ENCODE data around the gene ROR2. TPM values are rescaled to one million over a fixed set of nuclear protein-coding genes. Genes with fewer than 3 reads are reported as not detected.

Gene ROR2
- total RNA-seq, 1 donor: 3.0 TPM

- no peak for TF ChIP-seq CTCF (IDR thresholded peaks at IDR 0.05; ENCODE audit: insufficient read depth, low read depth, low read length)
- H3K4me3 ChIP-seq (ENCODE audit: low read depth, low read length): no peak overlapping the region
- DNase-seq (ENCODE audit: low read depth): no peak
These were observed 350.5 kb downstream of the ROR2 start for GRCh38 chr9:91599564-91599963.

- TF ChIP-seq CTCF (IDR thresholded peaks at IDR 0.05; ENCODE audit: insufficient read depth, low read depth, low read length): no peak
- DNase-seq (ENCODE audit: low read depth): no peak
- no peak overlapping the region for H3K4me3 ChIP-seq (ENCODE audit: low read depth, low read length)
These were observed 358.4 kb downstream of the ROR2 start for GRCh38 chr9:91591627-91592026.

- DNase-seq (ENCODE audit: low read depth): peak; percentile 70
- no peak for TF ChIP-seq CTCF (IDR thresholded peaks at IDR 0.05; ENCODE audit: insufficient read depth, low read depth, low read length)
These were observed 360.9 kb downstream of the ROR2 start for GRCh38 chr9:91589101-91589553.

GRCh38 chr9:91586282-91586681 lies 363.7 kb downstream of the ROR2 start:
- no peak for DNase-seq (ENCODE audit: low read depth)
- no peak overlapping the region for H3K4me3 ChIP-seq (ENCODE audit: low read depth, low read length)
- no peak for TF ChIP-seq CTCF (IDR thresholded peaks at IDR 0.05; ENCODE audit: insufficient read depth, low read depth, low read length)

More at GRCh38 chr9:91589101-91589553, 360.9 kb downstream of the ROR2 start:
- no peak overlapping the region for H3K4me3 ChIP-seq (ENCODE audit: low read depth, low read length)

GRCh38 chr9:91583966-91584365 lies 366.1 kb downstream of the ROR2 start:
- no peak overlapping the region for H3K4me3 ChIP-seq (ENCODE audit: low read depth, low read length)
- no peak for TF ChIP-seq CTCF (IDR thresholded peaks at IDR 0.05; ENCODE audit: insufficient read depth, low read depth, low read length)
- no peak for DNase-seq (ENCODE audit: low read depth)

- no peak overlapping the region for H3K4me3 ChIP-seq (ENCODE audit: low read depth, low read length)
- DNase-seq (ENCODE audit: low read depth): no peak
- no peak for TF ChIP-seq CTCF (IDR thresholded peaks at IDR 0.05; ENCODE audit: insufficient read depth, low read depth, low read length)
These were observed 366.7 kb downstream of the ROR2 start for GRCh38 chr9:91583161-91583875.

- no peak for TF ChIP-seq CTCF (IDR thresholded peaks at IDR 0.05; ENCODE audit: insufficient read depth, low read depth, low read length)
- DNase-seq (ENCODE audit: low read depth): no peak
- no peak overlapping the region for H3K4me3 ChIP-seq (ENCODE audit: low read depth, low read length)
These were observed 367.8 kb downstream of the ROR2 start for GRCh38 chr9:91582181-91582580.

Data from fibroblast of villous mesenchyme (primary cell).